HG03064 (cell line): ENCODE data around the gene ELL2.

Experiments
- ATAC-seq: cut with Tn5 transposase; IDR thresholded peaks from one replicate; pipeline ENCODE4 v1.9.1; 2021; ENCODE audit warnings: low read depth; ENCODE audit not compliant: unreplicated experiment

The ELL2 gene

GRCh38 chr5:95984287-95984938 lies 22.8 kb upstream of the ELL2 start:
- ATAC-seq, result no peak

- ATAC-seq, result no peak
Measured at GRCh38 chr5:95983509-95983908, 21.9 kb upstream of the ELL2 start.

- no peak for ATAC-seq
Measured at GRCh38 chr5:95983080-95983479, 21.4 kb upstream of the ELL2 start.

- no peak for ATAC-seq
Measured at GRCh38 chr5:95976606-95977005, 15.0 kb upstream of the ELL2 start.

- ATAC-seq, result no peak
Measured at GRCh38 chr5:95975703-95976102, 14.1 kb upstream of the ELL2 start.

- peak; percentile 92 for ATAC-seq
Measured at GRCh38 chr5:95973793-95974325, 12.2 kb upstream of the ELL2 start.

GRCh38 chr5:95972196-95972595 lies 10.5 kb upstream of the ELL2 start:
- ATAC-seq, result no peak

- no peak for ATAC-seq
Measured at GRCh38 chr5:95970359-95970704, 8.7 kb upstream of the ELL2 start.

- no peak for ATAC-seq
Measured at GRCh38 chr5:95969651-95970358, 8.2 kb upstream of the ELL2 start.

GRCh38 chr5:95969055-95969454 lies 7.4 kb upstream of the ELL2 start:
- ATAC-seq, result no peak

- no peak for ATAC-seq
Measured at GRCh38 chr5:95967236-95967635, 5.6 kb upstream of the ELL2 start.

GRCh38 chr5:95966005-95966404 lies 4.4 kb upstream of the ELL2 start:
- ATAC-seq, result no peak

GRCh38 chr5:95963650-95964410 lies 2.2 kb upstream of the ELL2 start:
- no peak for ATAC-seq

- no peak for ATAC-seq
Measured at GRCh38 chr5:95962785-95963184, 1.1 kb upstream of the ELL2 start.

GRCh38 chr5:95962475-95962773 lies 773 bp upstream of the ELL2 start:
- ATAC-seq, result no peak

- ATAC-seq, result peak; percentile 69
Measured at GRCh38 chr5:95960667-95961616, 709 bp downstream of the ELL2 start.

GRCh38 chr5:95959888-95960666 lies 1.6 kb downstream of the ELL2 start:
- no peak for ATAC-seq

- no peak for ATAC-seq
Measured at GRCh38 chr5:95959051-95959887, 2.4 kb downstream of the ELL2 start.
